K562 (cell line): Measurements from ENCODE around the gene SLC38A2.

Source experiments
- POLR2AphosphoS5 ChIP-seq: IDR thresholded peaks from 2 replicates; pipeline ENCODE4 v1.6.1; 2011; ENCODE audit warnings: mild to moderate bottlenecking, low read depth, low read length, moderate library complexity; ENCODE audit not compliant: control insufficient read depth, insufficient read depth
- TF ChIP-seq, protein P1 (sequence below): fragments of 450-650 bp; formaldehyde crosslinking; IDR thresholded peaks from 2 replicates; pipeline ENCODE4 v1.4.0; 2022; ENCODE audit warnings: mild to moderate bottlenecking, moderate library complexity

DNA sequence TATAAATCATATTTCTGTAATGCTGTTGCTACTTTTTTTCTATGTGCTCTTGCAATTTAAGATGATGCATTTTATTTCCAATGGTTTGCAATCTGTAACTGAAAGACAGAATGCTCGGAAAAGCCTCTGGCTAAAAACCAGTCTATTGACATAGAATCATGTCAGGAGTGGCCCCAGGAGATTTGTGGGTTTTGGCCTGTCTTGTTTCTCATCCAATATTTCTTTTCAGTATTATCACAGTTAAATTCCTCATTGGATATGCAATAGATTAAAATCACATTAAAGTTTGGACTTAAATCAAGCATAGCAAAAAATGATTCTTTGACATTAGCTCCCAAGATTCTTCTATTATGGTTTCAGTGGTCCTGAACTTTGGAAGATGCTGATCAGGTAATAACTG lies 19.1 kb upstream of the SLC38A2 start:
- TF ChIP-seq POLR2AphosphoS5 = no peak
- TF ChIP-seq, protein P1, sequence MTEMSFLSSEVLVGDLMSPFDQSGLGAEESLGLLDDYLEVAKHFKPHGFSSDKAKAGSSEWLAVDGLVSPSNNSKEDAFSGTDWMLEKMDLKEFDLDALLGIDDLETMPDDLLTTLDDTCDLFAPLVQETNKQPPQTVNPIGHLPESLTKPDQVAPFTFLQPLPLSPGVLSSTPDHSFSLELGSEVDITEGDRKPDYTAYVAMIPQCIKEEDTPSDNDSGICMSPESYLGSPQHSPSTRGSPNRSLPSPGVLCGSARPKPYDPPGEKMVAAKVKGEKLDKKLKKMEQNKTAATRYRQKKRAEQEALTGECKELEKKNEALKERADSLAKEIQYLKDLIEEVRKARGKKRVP (CRISPR knock-in tag) = no peak
